Measurements from ENCODE around the gene NUP93. TPM values are rescaled to one million over a fixed set of nuclear protein-coding genes. Genes with fewer than 3 reads are reported as not detected.
A peak's percentile ranks its signal among the peaks of the same experiment; 100 is the strongest.

Gene NUP93
- total RNA-seq, 2 donors from 2014 or later: 146 to 149 TPM

- TF ChIP-seq, protein P1, sequence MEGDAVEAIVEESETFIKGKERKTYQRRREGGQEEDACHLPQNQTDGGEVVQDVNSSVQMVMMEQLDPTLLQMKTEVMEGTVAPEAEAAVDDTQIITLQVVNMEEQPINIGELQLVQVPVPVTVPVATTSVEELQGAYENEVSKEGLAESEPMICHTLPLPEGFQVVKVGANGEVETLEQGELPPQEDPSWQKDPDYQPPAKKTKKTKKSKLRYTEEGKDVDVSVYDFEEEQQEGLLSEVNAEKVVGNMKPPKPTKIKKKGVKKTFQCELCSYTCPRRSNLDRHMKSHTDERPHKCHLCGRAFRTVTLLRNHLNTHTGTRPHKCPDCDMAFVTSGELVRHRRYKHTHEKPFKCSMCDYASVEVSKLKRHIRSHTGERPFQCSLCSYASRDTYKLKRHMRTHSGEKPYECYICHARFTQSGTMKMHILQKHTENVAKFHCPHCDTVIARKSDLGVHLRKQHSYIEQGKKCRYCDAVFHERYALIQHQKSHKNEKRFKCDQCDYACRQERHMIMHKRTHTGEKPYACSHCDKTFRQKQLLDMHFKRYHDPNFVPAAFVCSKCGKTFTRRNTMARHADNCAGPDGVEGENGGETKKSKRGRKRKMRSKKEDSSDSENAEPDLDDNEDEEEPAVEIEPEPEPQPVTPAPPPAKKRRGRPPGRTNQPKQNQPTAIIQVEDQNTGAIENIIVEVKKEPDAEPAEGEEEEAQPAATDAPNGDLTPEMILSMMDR (conservative IDR thresholded peaks at IDR 0.05): no peak
- WGBS, 2 experiments (ENCODE audit: insufficient coverage in 1 of 2, insufficient read length in 1 of 2): 90 to 97% methylated on average over 8 of the region's 8 CpGs
- no peaks in the 10 kb centered on the region for H3K9me3 ChIP-seq (ENCODE audit: control insufficient read depth, low read length)
- H3K27me3 ChIP-seq (ENCODE audit: control insufficient read depth, insufficient read depth, low read length, poor library complexity, severe bottlenecking): no peaks in the 10 kb centered on the region
- no peak for DNase-seq
- no peak overlapping the region for H3K27ac ChIP-seq (ENCODE audit: low read depth, low read length)
- Mint-ChIP-seq H3K27me3 (ENCODE audit: insufficient read depth) (no peaks in the 10 kb centered on the region), H3K4me1 (peaks cover 42% of the 10 kb centered on the region), H3K4me3 (no peak overlapping the region), H3K9me3 (no peaks in the 10 kb centered on the region), H3K27ac (peak overlapping the region; percentile 81), H3K36me3 (ENCODE audit: low read depth) (no peaks in the 10 kb centered on the region)
- no peak overlapping the region for H3K4me3 ChIP-seq (ENCODE audit: low read length)
- H3K4me1 ChIP-seq (ENCODE audit: control insufficient read depth, insufficient read depth, low read length): peaks cover 23% of the 10 kb centered on the region
- H3K9ac ChIP-seq (ENCODE audit: extremely low read depth, low read length, poor library complexity, severe bottlenecking): no peak overlapping the region
- H3K36me3 ChIP-seq (ENCODE audit: control insufficient read depth, insufficient read depth, low read length): no peaks in the 10 kb centered on the region
These were observed 131.8 kb downstream of the NUP93 start for GRCh38 chr16:56861756-56862155.

DNA sequence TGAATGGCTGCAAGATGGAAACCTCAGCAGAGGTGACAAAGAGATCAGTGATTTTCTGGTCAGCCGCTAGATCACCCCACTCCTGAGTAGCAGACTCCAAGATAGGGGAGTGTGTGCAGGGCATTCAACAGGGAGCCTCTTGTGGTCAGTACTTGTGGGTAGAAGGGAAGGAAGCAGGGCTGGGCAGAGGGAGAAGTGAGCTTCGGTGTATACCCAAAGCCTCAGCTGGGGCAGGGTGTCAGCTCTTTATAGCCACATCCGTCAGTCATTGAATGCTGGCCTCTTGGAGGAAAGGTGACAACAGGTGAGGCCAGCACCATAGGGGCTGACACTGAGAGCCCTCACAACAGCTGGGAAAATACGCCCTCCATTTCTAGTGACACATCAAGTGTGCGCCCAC is 132.8 kb downstream of the NUP93 start:
- H3K27me3 ChIP-seq (ENCODE audit: control insufficient read depth, insufficient read depth, low read length, poor library complexity, severe bottlenecking): no peaks in the 10 kb centered on the region
- no peaks in the 10 kb centered on the region for H3K9me3 ChIP-seq (ENCODE audit: control insufficient read depth, low read length)
- H3K9ac ChIP-seq (ENCODE audit: extremely low read depth, low read length, poor library complexity, severe bottlenecking): no peak overlapping the region
- H3K36me3 ChIP-seq (ENCODE audit: control insufficient read depth, insufficient read depth, low read length): no peaks in the 10 kb centered on the region
- no peak for DNase-seq
- Mint-ChIP-seq H3K9me3 (no peaks in the 10 kb centered on the region), H3K36me3 (ENCODE audit: low read depth) (no peaks in the 10 kb centered on the region), H3K4me3 (no peak overlapping the region), H3K27ac (no peak overlapping the region), H3K27me3 (ENCODE audit: insufficient read depth) (no peaks in the 10 kb centered on the region), H3K4me1 (peaks cover 42% of the 10 kb centered on the region)
- peaks cover 23% of the 10 kb centered on the region for H3K4me1 ChIP-seq (ENCODE audit: control insufficient read depth, insufficient read depth, low read length)
- no peak overlapping the region for H3K27ac ChIP-seq (ENCODE audit: low read depth, low read length)
- H3K4me3 ChIP-seq (ENCODE audit: low read length): no peak overlapping the region
- WGBS, 2 experiments (ENCODE audit: insufficient coverage in 1 of 2, insufficient read length in 1 of 2): 91 to 93% methylated on average over 3 to 5 of the region's 5 CpGs
- TF ChIP-seq, protein P1 (conservative IDR thresholded peaks at IDR 0.05): no peak

- H3K4me1 ChIP-seq (ENCODE audit: control insufficient read depth, insufficient read depth, low read length): peaks cover 23% of the 10 kb centered on the region
- no peaks in the 10 kb centered on the region for H3K9me3 ChIP-seq (ENCODE audit: control insufficient read depth, low read length)
- no peaks in the 10 kb centered on the region for H3K27me3 ChIP-seq (ENCODE audit: control insufficient read depth, insufficient read depth, low read length, poor library complexity, severe bottlenecking)
- no peak within 1 kb of the TSS for H3K4me3 ChIP-seq (ENCODE audit: low read length)
- Mint-ChIP-seq H3K4me1 (peaks cover 38% of the 10 kb centered on the region), H3K4me3 (no peak within 1 kb of the TSS), H3K27me3 (ENCODE audit: insufficient read depth) (no peaks in the 10 kb centered on the region), H3K27ac (no peak within 1 kb of the TSS), H3K36me3 (ENCODE audit: low read depth) (no peaks in the 10 kb centered on the region), H3K9me3 (no peaks in the 10 kb centered on the region)
- H3K36me3 ChIP-seq (ENCODE audit: control insufficient read depth, insufficient read depth, low read length): no peaks in the 10 kb centered on the region
- H3K9ac ChIP-seq (ENCODE audit: extremely low read depth, low read length, poor library complexity, severe bottlenecking): no peak within 1 kb of the TSS
- 85 to 89% methylated on average over 11 to 12 of the region's 12 CpGs for WGBS, 2 experiments (ENCODE audit: insufficient coverage in 1 of 2, insufficient read length in 1 of 2)
- H3K27ac ChIP-seq (ENCODE audit: low read depth, low read length): no peak within 1 kb of the TSS
- DNase-seq: no peak
- TF ChIP-seq, protein P1 (conservative IDR thresholded peaks at IDR 0.05): no peak
These were observed 135.0 kb downstream of the NUP93 start, which contains the start of gene SLC12A3 for GRCh38 chr16:56864960-56865359. TSS of gene SLC12A3 (plus strand) at chr16:56865207. CDS start at chr16:56865236, 29 bp downstream.
